Peyer's patch (tissue), 4 donors: Measurements from ENCODE around the gene SUSD1.

Source experiments
- POLR2A ChIP-seq, 2 donors: fragments of 450-650 bp; IDR thresholded peaks; one replicate each; pipeline ENCODE4 v1.5.1; 2017; ENCODE audit warnings: antibody characterized with exemption in 2 of 2, mild to moderate bottlenecking in 2 of 2, moderate library complexity in 2 of 2
- TF ChIP-seq, protein P1 (sequence below), 6 experiments: fragments of 450-650 bp in 4 of 6; fragments of 200-600 bp in 2 of 6; sonication (generic) in 1 of 6; IDR thresholded peaks; one replicate each; pipeline ENCODE4 v1.5.1; 2017 to 2019; ENCODE audit warnings: antibody characterized with exemption in 6 of 6, mild to moderate bottlenecking in 3 of 6, moderate library complexity in 1 of 6

- no peak for TF ChIP-seq POLR2A (IDR thresholded peaks at IDR 0.05)
- TF ChIP-seq, protein P1, sequence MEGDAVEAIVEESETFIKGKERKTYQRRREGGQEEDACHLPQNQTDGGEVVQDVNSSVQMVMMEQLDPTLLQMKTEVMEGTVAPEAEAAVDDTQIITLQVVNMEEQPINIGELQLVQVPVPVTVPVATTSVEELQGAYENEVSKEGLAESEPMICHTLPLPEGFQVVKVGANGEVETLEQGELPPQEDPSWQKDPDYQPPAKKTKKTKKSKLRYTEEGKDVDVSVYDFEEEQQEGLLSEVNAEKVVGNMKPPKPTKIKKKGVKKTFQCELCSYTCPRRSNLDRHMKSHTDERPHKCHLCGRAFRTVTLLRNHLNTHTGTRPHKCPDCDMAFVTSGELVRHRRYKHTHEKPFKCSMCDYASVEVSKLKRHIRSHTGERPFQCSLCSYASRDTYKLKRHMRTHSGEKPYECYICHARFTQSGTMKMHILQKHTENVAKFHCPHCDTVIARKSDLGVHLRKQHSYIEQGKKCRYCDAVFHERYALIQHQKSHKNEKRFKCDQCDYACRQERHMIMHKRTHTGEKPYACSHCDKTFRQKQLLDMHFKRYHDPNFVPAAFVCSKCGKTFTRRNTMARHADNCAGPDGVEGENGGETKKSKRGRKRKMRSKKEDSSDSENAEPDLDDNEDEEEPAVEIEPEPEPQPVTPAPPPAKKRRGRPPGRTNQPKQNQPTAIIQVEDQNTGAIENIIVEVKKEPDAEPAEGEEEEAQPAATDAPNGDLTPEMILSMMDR (IDR thresholded peaks at IDR 0.05): no peak
These were observed 44.8 kb downstream of the SUSD1 start for GRCh38 chr9:112130347-112130746.
